AG08395 (cell line): Measurements from ENCODE around the gene EWSR1.

ENCODE experiments used
- DNase-seq: peaks from one replicate; pipeline ENCODE4 v3.0.0; 2012; ENCODE audit warnings: mixed read lengths, low spot score

EWSR1 gene

DNA sequence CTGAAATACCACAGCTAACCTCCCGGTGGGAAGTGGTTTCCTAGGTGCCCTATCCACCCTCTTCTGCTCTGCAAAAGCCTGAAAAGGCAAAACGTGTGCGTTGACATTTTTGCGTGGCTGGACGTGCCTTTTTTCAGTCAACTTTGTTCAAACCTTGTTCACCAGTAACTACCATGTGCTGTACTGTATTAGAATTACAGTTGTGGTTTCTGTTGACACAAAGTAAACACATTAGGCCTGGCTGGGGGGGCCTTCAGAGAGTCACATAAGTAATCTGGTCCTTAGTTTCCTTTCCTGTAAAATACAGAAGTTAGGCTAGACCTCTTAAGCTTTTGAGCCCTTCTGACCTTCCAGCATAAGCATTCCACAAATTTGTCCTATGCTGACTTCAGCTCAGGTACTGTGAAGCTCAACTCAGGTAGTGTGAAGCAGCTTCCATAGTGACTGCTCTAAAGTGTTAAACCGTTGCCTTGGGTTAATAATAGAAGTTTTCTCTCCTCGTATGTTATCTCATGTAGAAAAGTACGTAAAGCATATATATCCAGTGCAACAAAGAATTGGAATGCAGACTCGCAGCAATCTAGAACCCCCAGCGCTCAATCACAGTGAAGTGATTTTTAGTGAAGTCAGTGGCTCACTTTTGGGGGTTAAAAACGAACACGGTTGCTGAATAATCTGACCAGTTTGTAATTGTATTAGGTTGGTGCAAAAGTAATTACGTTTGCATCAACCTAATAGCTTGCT is 1.8 kb downstream of the EWSR1 start:
- DNase-seq, result no peak

DNA sequence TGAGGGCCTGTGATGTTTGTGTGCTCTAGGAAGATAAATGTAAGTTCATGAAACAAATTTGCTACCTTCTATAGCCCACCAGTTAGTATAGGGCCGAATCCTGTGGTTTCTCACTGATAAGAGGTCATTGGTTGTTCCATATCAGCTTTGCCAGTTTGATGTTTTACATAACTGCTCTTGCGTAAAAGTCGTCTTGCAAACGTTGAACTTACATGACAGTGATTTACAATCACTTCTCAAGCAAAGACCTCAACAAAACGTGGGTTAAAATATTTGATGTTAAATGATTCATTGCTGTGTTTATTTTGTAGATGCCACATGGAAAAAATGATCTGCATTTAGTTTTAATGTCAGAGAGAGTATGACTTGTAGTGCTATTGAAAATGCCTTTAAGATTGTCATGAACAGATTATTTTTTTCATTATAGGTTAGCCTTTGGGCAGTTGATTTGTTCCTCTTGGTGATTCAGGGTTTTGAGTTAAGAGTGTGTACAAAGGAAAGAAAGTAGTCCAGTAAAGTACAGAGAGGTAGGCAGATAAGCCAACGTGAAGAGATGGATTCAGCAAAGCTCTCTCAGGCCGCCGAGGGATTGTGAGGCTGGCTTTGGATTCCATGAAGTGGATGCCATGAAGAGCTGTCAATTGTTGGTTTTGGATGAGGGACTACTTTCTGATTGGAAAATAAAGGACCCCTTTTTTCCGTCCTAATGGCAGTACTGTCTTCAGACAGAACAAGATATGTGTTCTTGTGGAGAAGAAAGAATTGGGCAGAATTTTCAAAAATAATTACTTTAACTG is 2.6 kb downstream of the EWSR1 start:
- DNase-seq, result no peak

DNA sequence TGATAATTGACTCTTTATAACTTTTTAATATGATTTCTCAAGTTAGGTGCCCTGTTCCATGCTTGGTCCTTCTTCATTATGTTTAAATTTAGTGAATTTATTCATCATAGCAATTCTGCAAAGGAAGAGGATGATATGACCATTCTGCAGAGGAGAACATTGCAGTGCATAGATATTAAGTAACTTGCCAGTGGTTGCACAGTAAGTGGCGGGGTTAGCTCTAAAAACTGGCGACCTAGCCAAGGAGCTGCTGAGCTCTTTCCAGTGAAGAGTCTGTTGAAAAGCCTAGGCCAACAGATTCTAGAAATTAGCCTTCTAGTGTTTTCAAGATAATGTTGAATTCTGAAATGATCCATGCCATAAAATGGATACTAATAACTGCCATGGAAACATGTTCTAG is 4.6 kb downstream of the EWSR1 start:
- DNase-seq, result no peak

GRCh38 chr22:29275167-29275566 is 7.1 kb downstream of the EWSR1 start:
- no peak for DNase-seq

GRCh38 chr22:29275819-29276565 is 7.9 kb downstream of the EWSR1 start:
- no peak for DNase-seq

GRCh38 chr22:29277927-29278326 is 9.9 kb downstream of the EWSR1 start:
- DNase-seq, result no peak

GRCh38 chr22:29284196-29284595 is 16.1 kb downstream of the EWSR1 start:
- DNase-seq, result no peak

GRCh38 chr22:29288837-29289236 is 20.8 kb downstream of the EWSR1 start:
- DNase-seq, result no peak

DNA sequence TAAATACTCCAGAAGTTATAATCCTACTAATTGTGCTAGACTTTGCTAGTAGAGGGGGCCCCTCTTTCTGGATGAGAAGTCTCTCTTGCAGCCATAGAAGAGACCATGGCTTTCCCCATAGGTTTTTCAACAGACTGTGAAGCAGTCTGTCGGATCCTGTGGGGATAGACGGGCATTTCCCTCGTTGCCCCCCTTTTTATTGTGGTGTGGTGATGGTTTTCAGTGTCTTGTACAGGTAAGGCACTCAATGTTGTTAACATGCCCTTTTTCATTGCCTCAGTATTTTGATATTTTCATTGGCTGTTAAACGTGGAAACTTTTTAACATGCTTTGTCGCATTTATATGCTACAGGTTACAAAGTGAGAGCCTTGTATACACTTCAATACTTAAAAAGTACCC is 22.0 kb downstream of the EWSR1 start:
- DNase-seq, result no peak

DNA sequence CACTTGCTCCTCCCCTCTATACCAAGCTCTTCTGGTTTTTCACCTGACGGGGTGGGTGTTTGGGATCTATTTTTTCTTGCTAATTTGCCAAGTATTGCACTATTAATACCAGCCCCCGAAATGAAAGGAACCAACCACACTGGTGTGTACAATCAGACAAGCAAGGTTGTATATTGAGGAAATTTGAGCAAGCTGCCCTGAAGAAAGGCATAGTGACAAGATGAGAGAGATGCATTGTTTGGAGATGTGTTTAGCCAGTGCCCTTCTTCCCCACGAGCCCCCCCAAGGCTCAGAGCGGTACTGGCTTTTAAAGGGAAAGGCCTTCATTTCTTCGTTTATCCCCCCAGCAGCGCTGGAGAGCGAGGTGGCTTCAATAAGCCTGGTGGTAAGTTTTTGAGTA is 23.1 kb downstream of the EWSR1 start:
- DNase-seq, result no peak

GRCh38 chr22:29292379-29292778 is 24.3 kb downstream of the EWSR1 start:
- DNase-seq, result no peak

- DNase-seq, result no peak
Measured at GRCh38 chr22:29298641-29299040, 30.6 kb downstream of the EWSR1 start.

- no peak for DNase-seq
Measured at GRCh38 chr22:29299136-29299900, 31.2 kb downstream of the EWSR1 start.

- DNase-seq, result no peak
Measured at GRCh38 chr22:29300467-29300806, 32.4 kb downstream of the EWSR1 start.

- no peak for DNase-seq
Measured at GRCh38 chr22:29300807-29301601, 32.9 kb downstream of the EWSR1 start.

- no peak for DNase-seq
Measured at GRCh38 chr22:29301716-29302401, 33.8 kb downstream of the EWSR1 start.

DNA sequence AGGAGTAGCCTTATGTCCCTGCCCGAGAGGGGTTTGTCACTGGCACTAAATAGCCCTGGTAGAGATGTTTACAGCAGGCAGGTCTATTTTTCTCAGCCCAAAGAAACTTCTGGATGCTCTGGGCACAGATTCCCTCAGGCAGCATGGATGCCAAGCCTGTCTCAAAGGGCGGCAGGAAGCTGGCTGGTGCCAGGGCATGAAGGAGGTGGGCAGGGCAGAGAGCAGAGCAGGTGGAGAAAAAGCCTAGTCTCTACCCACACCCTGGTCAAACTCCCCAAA is 34.3 kb downstream of the EWSR1 start:
- DNase-seq, result no peak

DNA sequence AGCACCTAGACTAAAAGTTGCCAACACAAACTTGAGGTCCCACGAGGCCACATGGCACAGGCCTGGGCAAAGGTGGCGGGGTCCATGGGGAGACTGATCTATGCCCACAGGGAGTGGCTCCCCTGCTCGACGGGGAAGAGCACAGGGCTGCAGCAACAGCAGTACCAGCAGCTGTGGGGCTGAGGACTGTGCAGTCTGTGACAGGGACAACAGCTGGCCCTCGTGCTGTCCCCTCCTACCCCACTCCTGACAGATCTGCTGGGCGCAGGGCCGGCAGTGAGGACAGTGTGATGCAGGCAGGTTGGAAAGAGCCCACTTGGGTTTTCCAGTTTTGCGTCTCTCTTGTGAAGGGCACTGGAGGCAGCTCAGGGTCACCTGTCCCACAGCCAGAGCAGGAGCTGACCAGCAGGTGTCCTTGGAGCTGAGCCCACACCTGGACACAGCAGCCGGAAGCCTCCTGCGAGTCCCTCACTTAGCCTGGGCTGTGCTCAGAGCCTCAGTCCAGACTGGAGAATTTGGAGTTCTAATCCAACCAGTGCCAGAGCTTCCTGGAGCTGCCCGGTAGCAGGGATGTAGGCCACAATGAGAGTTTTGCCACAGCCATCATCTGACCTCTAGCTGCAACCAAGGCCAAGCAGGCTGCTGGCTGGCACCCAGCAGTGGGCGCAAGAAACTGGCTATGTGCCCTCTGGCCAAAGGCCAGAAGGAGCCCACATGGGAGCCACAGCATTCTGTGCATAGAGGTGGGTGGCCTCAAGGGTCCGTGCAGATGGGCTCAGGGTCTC is 34.8 kb downstream of the EWSR1 start:
- no peak for DNase-seq

- DNase-seq, result no peak
Measured at GRCh38 chr22:29305836-29306174, 37.7 kb downstream of the EWSR1 start.

- peak; percentile 93 for DNase-seq
Measured at GRCh38 chr22:29306175-29306834, 38.2 kb downstream of the EWSR1 start, which contains the start of gene GAS2L1. Gene GAS2L1 (plus strand): TSS chr22:29306650. CDS start chr22:29308106, 1,456 bp downstream.
